Bronchial epithelial cell (primary cell): ENCODE data around the gene MSN. TPM values are rescaled to one million over a fixed set of nuclear protein-coding genes. Genes with fewer than 3 reads are reported as not detected.

Experiments used
- DNase-seq: peaks from one replicate; pipeline ENCODE4 v3.0.0-alpha.2; 2010; ENCODE audit warnings: low read depth
- FAIRE-seq: peaks from 2 replicates; lab custom pipeline; 2011; peaks lifted over from hg19 to GRCh38; lab: Jason Lieb, UNC
- H3K27me3 ChIP-seq: 2 replicates; pipeline ENCODE4 v1.5.1; 2011; ENCODE audit warnings: low read length; ENCODE audit not compliant: control insufficient read depth, insufficient read depth
- H3K36me3 ChIP-seq: 2 replicates; pipeline ENCODE4 v1.5.1; 2011; ENCODE audit warnings: low read length; ENCODE audit not compliant: control insufficient read depth, insufficient read depth
- H3K4me3 ChIP-seq: 2 replicates; pipeline ENCODE4 v1.5.1; 2011; ENCODE audit warnings: mild to moderate bottlenecking, low read depth, low read length, control low read depth
- CTCF ChIP-seq: IDR thresholded peaks from 2 replicates; pipeline ENCODE4 v1.5.1; 2011; ENCODE audit warnings: mild to moderate bottlenecking, moderate library complexity, low read length, control low read depth, inconsistent platforms; ENCODE audit not compliant: insufficient read depth, severe bottlenecking
- total RNA-seq: library from RNA; depleted of rRNA; stranded (reverse); fragments of >200 nt; gene quantifications from 2 replicates; pipeline ENCODE4 v1.2.1, GENCODE V29; 2014

Gene MSN
- total RNA-seq, 1 donor from 2014 or later, result 86.1 TPM

- Histone ChIP-seq H3K36me3 (peaks cover 5% of the 10 kb centered on the region), H3K27me3 (no peaks in the 10 kb centered on the region), H3K4me3 (no peak overlapping the region)
- DNase-seq, result no peak
- FAIRE-seq, result no peak
- TF ChIP-seq CTCF, result no peak
Observed at GRCh38 chrX:65726715-65727114, 59.3 kb downstream of the MSN start.

- no peak for TF ChIP-seq CTCF
- FAIRE-seq (no peak), DNase-seq (no peak)
- peaks cover 19% of the 10 kb centered on the region for H3K36me3 ChIP-seq
- H3K4me3 ChIP-seq, result no peak overlapping the region
- H3K27me3 ChIP-seq, result no peaks in the 10 kb centered on the region
Observed at GRCh38 chrX:65731684-65732289, 64.3 kb downstream of the MSN start.

DNA sequence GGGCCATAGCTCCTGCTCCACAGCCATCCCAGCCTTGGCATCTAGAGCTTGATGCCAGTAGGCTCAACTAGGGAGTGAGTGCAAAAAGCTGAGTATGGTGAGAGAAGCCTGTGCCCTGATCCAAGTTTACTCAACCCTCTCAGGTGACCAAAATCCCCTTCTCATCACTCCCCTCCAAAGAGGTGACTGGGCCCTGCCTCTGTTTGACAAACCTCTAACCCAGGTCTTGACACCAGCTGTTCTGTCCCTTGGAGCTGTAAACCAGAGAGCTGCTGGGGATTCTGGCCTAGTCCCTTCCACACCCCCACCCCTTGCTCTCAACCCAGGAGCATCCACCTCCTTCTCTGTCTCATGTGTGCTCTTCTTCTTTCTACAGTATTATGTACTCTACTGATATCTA is 73.5 kb downstream of the MSN start:
- TF ChIP-seq CTCF, result no peak
- H3K36me3 ChIP-seq, result peaks cover 12% of the 10 kb centered on the region
- H3K27me3 ChIP-seq, result no peaks in the 10 kb centered on the region
- no peak for DNase-seq
- peak; percentile 62 for FAIRE-seq
- H3K4me3 ChIP-seq, result no peak overlapping the region

DNA sequence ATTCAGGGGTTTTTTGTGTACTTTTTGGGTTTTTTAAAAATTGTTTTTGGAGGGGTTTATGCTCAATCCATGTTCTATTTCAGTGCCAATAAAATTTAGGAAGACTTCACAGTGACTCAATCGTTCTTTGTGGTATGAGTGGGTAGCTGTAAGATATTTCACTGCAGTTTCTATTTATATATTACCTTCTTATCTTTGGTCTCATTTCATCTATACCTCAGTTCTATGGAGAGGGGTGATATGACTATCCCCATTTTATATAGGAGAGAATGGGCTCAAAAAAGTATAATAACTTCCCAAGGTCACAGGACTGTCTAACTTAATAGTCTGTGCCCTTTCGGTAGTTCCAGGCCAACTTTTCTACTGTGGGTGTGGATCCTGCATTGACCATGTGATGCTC is 74.4 kb downstream of the MSN start:
- Histone ChIP-seq H3K27me3 (no peaks in the 10 kb centered on the region), H3K4me3 (no peak overlapping the region), H3K36me3 (peaks cover 9% of the 10 kb centered on the region)
- no peak for FAIRE-seq
- no peak for TF ChIP-seq CTCF
- no peak for DNase-seq

DNA sequence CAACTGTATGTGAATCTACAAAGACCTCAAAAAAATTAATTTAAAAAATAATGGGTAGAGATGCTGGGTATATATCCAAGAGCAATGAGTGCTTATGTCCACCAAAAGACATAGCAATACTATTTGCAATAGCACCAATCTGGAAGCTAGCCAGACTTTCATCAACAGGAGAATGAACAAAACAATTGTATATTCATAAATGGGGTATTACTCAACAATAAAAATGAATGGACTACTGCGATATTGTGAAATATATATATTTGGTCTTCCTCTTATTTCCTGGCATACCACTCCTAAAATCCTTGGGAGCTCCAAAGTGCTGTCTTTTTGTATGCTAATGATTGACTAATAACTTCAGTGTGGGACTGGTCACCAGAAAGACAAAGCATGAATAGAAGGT is 77.5 kb downstream of the MSN start:
- no peak for FAIRE-seq
- no peak for TF ChIP-seq CTCF
- no peak overlapping the region for H3K4me3 ChIP-seq
- peak; percentile 77 for DNase-seq
- peaks cover 2% of the 10 kb centered on the region for H3K36me3 ChIP-seq
- no peaks in the 10 kb centered on the region for H3K27me3 ChIP-seq

DNA sequence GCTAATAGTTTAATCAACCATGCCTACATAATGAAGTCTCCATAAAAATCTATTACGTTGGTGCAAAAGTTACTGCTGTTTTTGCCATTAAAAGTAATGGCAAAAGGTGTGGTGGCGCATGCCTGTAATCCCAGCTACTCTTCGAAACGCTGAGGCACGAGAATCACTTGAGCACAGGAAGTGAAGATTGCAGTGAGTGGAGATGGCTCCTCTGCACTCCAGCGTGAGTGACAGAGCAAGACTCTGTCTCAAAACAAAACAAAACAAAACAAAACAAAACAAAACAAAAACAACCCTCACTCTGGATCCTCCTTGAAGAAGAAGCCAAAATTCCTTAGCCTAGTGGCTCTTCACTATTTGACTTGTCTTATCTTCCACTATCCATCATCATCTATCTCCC is 78.0 kb downstream of the MSN start:
- DNase-seq (no peak), FAIRE-seq (no peak)
- Histone ChIP-seq H3K4me3 (no peak overlapping the region), H3K36me3 (peaks cover 2% of the 10 kb centered on the region), H3K27me3 (no peaks in the 10 kb centered on the region)
- no peak for TF ChIP-seq CTCF
